ENCODE data around the gene CCDC187. TPM values are rescaled to one million over a fixed set of nuclear protein-coding genes. Genes with fewer than 3 reads are reported as not detected.

CCDC187 gene
- total and polyA plus RNA-seq, 2 of the 8 experiments (the other 6 are each of a cell fraction or from before 2014, with no cell fraction given): 0.02 TPM; not detected in 1

GRCh38 chr9:136310273-136311030, 6.6 kb upstream of the CCDC187 start:
- no peak overlapping the region for H4K5ac ChIP-seq (ENCODE audit: insufficient read length, low read depth, low read length)
- POLR2A ChIA-PET (ENCODE audit: partially characterized antibody): interaction anchor here (1.5 kb wide), 1 partner anchor 13 kb away, joined by 4 read pairs; no protein-coding TSS in a partner anchor
- H3K4me3 ChIP-seq (ENCODE audit: extremely low read depth in 1 of 4, insufficient read depth in 2 of 4, low read depth in 3 of 4, low read length in 4 of 4): no peak overlapping the region
- H3K79me2 ChIP-seq (ENCODE audit: control insufficient read depth in 1 of 2, insufficient read depth in 2 of 2, low read length in 2 of 2): no peaks in the 10 kb centered on the region
- no peaks in the 10 kb centered on the region; a peak in 1 of 8 replicates for H3K36me3 ChIP-seq (ENCODE audit: control insufficient read depth in 2 of 4, insufficient read depth in 4 of 4, low read length in 3 of 4)
- no peak overlapping the region for H4K8ac ChIP-seq (ENCODE audit: extremely low read depth, insufficient read depth, low read length)
- no peak for FAIRE-seq
- no peak overlapping the region for H3K9ac ChIP-seq (replicated peaks in 1 of 4; ENCODE audit: extremely low read depth in 1 of 4, low read depth in 3 of 4, low read length in 3 of 4)
- H3K4me2 ChIP-seq (ENCODE audit: insufficient read depth in 1 of 2, low read depth in 2 of 2, low read length in 2 of 2): no peak overlapping the region
- H3K18ac ChIP-seq (ENCODE audit: extremely low read depth, low read length): no peak overlapping the region
- DNase-seq (ENCODE audit: low read depth in 1 of 2, low spot score in 2 of 2): no peak
- peaks cover 25% of the 10 kb centered on the region for H3K23me2 ChIP-seq (ENCODE audit: low read depth, low read length)
- H3K9me3 ChIP-seq (ENCODE audit: insufficient read depth in 2 of 2, low read depth in 1 of 2, low read length in 1 of 2): peaks cover 7 to 9% of the 10 kb centered on the region in 2 experiments; a peak in 3 of 4 replicates
- H3K56ac ChIP-seq (replicated peaks; ENCODE audit: insufficient read length, low read depth, low read length): no peak overlapping the region
- no peak overlapping the region for H2BK120ac ChIP-seq (replicated peaks; ENCODE audit: low read depth, low read length)
- peak overlapping the region; percentile 50; the same call in 1 of the 2 replicates for H2BK15ac ChIP-seq (ENCODE audit: low read length)
- no peak overlapping the region for H3K23ac ChIP-seq (ENCODE audit: insufficient read length)
- no peaks in the 10 kb centered on the region; the same call in 1 of the 2 replicates for H3K79me1 ChIP-seq (ENCODE audit: low read depth, low read length)
- H2BK5ac ChIP-seq (ENCODE audit: low read depth, low read length): peak overlapping the region; percentile 61; the same call in 1 of the 2 replicates
- no peak overlapping the region for H2AFZ ChIP-seq (ENCODE audit: low read length)
- H2BK20ac ChIP-seq (ENCODE audit: low read length): no peak overlapping the region
- no peaks in the 10 kb centered on the region; a peak in 1 of 7 replicates for H3K27me3 ChIP-seq (replicated peaks in 1 of 4; ENCODE audit: control insufficient read depth in 3 of 4, extremely low read depth in 1 of 4, insufficient read depth in 3 of 4, low read length in 3 of 4)
- peak overlapping the region; percentile 64; the same call in 1 of the 2 replicates for H2BK12ac ChIP-seq (ENCODE audit: low read depth, low read length)
- H3K14ac ChIP-seq (ENCODE audit: insufficient read length): no peak overlapping the region
- CTCF ChIA-PET (ENCODE audit: partially characterized antibody): interaction anchor here (0.6 to 2.7 kb wide), 3 partner anchors 16 to 43 kb away, joined by 3 to 8 read pairs (median 3); no protein-coding TSS in a partner anchor
- peaks cover 0 to 20% of the 10 kb centered on the region in 2 experiments for H4K20me1 ChIP-seq (replicated peaks in 1 of 2; ENCODE audit: control insufficient read depth in 1 of 2, insufficient read depth in 2 of 2, low read length in 2 of 2)
- H4K91ac ChIP-seq (replicated peaks; ENCODE audit: insufficient read length, low read length): peak overlapping the region; percentile 54
- H3K27ac ChIP-seq (ENCODE audit: low read depth, low read length): no peak overlapping the region
- peak overlapping the region; percentile 85 for H3K4ac ChIP-seq (replicated peaks; ENCODE audit: insufficient read length, low read depth, low read length)
- 0 out of 7 replicates have a peak, but pooled peaks cover 0 to 3% (median 0%) of the 10 kb centered on the region in 4 experiments for H3K4me1 ChIP-seq (replicated peaks in 1 of 4; ENCODE audit: control insufficient read depth in 3 of 4, insufficient read depth in 4 of 4, low read length in 3 of 4)
- peak overlapping the region; percentile 99 for H2AK5ac ChIP-seq (ENCODE audit: low read depth, low read length)
- 88% methylated on average over 25 of the region's 28 CpGs; no CpG with 5 or more reads in 1 of the 2 experiments for WGBS, 2 experiments (ENCODE audit: extremely low coverage in 1 of 2, insufficient coverage in 1 of 2, insufficient read length in 1 of 2, insufficient replicate concordance in 2 of 2, low coverage in 1 of 2, low lambda C conversion rate in 2 of 2, missing lambda C conversion rate in 1 of 2)
- TF ChIP-seq KDM1A (IDR thresholded peaks at IDR 0.05; ENCODE audit: borderline replicate concordance, low read length): no peak
- no peak for TF ChIP-seq SP2 (IDR thresholded peaks at IDR 0.05; ENCODE audit: low read length)
- no peak for TF ChIP-seq POLR2A (IDR thresholded peaks at IDR 0.05; ENCODE audit: control extremely low read depth in 1 of 2, low read depth in 2 of 2, low read length in 2 of 2)
- no peak for TF ChIP-seq SIN3A (conservative IDR thresholded peaks at IDR 0.05 in 1 of 2, IDR thresholded peaks at IDR 0.05 in 1 of 2; ENCODE audit: low read depth in 1 of 2, low read length in 2 of 2)
- no peak for TF ChIP-seq GABPA (IDR thresholded peaks at IDR 0.05; ENCODE audit: borderline replicate concordance, insufficient read depth, low read length)
- TF ChIP-seq TAF7 (optimal IDR thresholded peaks at IDR 0.05; ENCODE audit: borderline replicate concordance, low read depth, low read length): no peak
- TF ChIP-seq TAF1 (IDR thresholded peaks at IDR 0.05; ENCODE audit: low read depth, low read length): no peak
- TF ChIP-seq MAX (IDR thresholded peaks at IDR 0.05): no peak
- no peak for TF ChIP-seq JUND (IDR thresholded peaks at IDR 0.05; ENCODE audit: low read length)
- TF ChIP-seq RXRA (IDR thresholded peaks at IDR 0.05; ENCODE audit: insufficient read depth, low read depth, low read length): no peak
- TF ChIP-seq MAFK (IDR thresholded peaks at IDR 0.05; ENCODE audit: low read depth, low read length): no peak
- TF ChIP-seq EZH2 (IDR thresholded peaks at IDR 0.05; ENCODE audit: low read depth, low read length, severe bottlenecking): no peak
